Measurements from ENCODE around the gene MAGI1. TPM values are rescaled to one million over a fixed set of nuclear protein-coding genes. Genes with fewer than 3 reads are reported as not detected.

MAGI1 gene
- total and polyA plus RNA-seq, 7 experiments from 2014 or later: 0.39 TPM; not detected in 6

DNA sequence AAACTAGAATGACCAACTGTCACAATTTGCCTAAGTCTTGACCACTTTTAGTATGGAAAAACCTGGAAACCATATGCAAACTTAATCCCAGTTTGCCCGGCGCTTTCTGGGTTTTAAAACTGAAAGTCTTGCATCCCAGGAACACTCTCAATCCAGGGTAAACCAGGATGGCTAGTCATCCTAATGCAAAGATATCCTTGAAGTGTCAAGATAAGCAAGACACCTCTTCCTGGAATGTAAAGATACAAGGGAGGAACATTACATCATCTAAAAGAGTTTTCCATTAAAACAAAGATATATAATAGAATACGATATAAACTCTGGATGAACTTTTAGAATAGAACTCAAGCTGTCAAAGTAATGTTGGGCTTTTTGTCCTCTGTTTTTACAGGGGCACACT, 188.5 kb downstream of the MAGI1 start:
- no peaks in the 10 kb centered on the region for H3K9me3 ChIP-seq (ENCODE audit: control insufficient read depth in 2 of 3, low read length in 3 of 3)
- Mint-ChIP-seq H3K27ac (no peak overlapping the region), H3K27me3 (peaks cover 0 to 8% (median 0%) of the 10 kb centered on the region in 5 donors), H3K9me3 (peaks cover 0 to 15% (median 3%) of the 10 kb centered on the region in 11 donors), H3K4me1 (peaks cover 0 to 3% (median 0%) of the 10 kb centered on the region in 7 donors), H3K4me3 (no peak overlapping the region), H3K36me3 (no peaks in the 10 kb centered on the region)
- DNase-seq: no peak
- H3K4me1 ChIP-seq (ENCODE audit: control insufficient read depth in 2 of 2, insufficient read depth in 2 of 2, low read length in 2 of 2): no peaks in the 10 kb centered on the region
- no peak for ATAC-seq
- no peak overlapping the region for H3K27ac ChIP-seq (ENCODE audit: low read depth, low read length)
- POLR2A ChIA-PET: no interaction called here
- no peak overlapping the region for H3K4me3 ChIP-seq (ENCODE audit: low read length)
- intact Hi-C loops (cut with micrococcal nuclease): no loop called here
- no peaks in the 10 kb centered on the region for H3K36me3 ChIP-seq (ENCODE audit: control insufficient read depth in 2 of 3, insufficient read depth in 3 of 3, low read length in 3 of 3)
- CTCF ChIA-PET: interaction anchor here (0.6 kb wide), 1 partner anchor 11 kb away, joined by 5 read pairs; no protein-coding TSS in a partner anchor
- H3K27me3 ChIP-seq (ENCODE audit: control insufficient read depth in 2 of 2, insufficient read depth in 2 of 2, low read length in 2 of 2): no peaks in the 10 kb centered on the region

GRCh38 chr3:65848024-65848423, 190.7 kb downstream of the MAGI1 start:
- Mint-ChIP-seq H3K4me1 (no peaks in the 10 kb centered on the region), H3K9me3 (peaks cover 0 to 7% (median 1%) of the 10 kb centered on the region in 11 donors), H3K36me3 (peaks cover 0 to 4% (median 0%) of the 10 kb centered on the region in 5 donors), H3K27me3 (peaks cover 0 to 15% (median 6%) of the 10 kb centered on the region in 5 donors), H3K27ac (no peak overlapping the region), H3K4me3 (no peak overlapping the region)
- Histone ChIP-seq H3K27me3 (ENCODE audit: control insufficient read depth in 2 of 2, insufficient read depth in 2 of 2, low read length in 2 of 2) (no peaks in the 10 kb centered on the region), H3K27ac (ENCODE audit: low read depth, low read length) (no peak overlapping the region), H3K4me1 (ENCODE audit: control insufficient read depth in 2 of 2, insufficient read depth in 2 of 2, low read length in 2 of 2) (no peaks in the 10 kb centered on the region), H3K36me3 (ENCODE audit: control insufficient read depth in 2 of 3, insufficient read depth in 3 of 3, low read length in 3 of 3) (no peaks in the 10 kb centered on the region), H3K4me3 (ENCODE audit: low read length) (no peak overlapping the region), H3K9me3 (ENCODE audit: control insufficient read depth in 2 of 3, low read length in 3 of 3) (no peaks in the 10 kb centered on the region)
- intact Hi-C loops (cut with micrococcal nuclease): no loop called here
- ChIA-PET POLR2A (no interaction called here), CTCF (no interaction called here)
- ATAC-seq: no peak
- no peak for DNase-seq

DNA sequence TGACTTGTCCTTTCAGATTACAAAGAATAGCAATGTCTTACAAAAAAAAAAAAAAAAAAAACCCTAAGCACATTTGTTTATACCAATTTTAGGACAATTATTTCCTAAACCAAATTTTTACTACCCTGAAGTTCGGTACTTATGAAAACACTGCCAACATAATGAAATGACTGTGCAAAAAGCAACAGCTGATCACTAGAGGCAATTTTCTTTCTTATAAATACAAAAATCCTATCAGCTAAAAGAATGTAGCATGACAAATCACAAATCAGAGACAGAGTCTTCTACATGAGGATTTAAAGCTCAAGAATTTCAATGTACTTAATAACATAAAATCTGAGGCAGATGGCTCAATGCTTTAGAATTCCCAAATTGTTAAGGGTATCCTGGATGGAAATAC, 191.8 kb downstream of the MAGI1 start:
- H3K9me3 ChIP-seq (ENCODE audit: control insufficient read depth in 2 of 3, low read length in 3 of 3): no peaks in the 10 kb centered on the region
- CTCF ChIA-PET: interaction anchor here (0.5 kb wide), 1 partner anchor 12 kb away, joined by 3 read pairs; no protein-coding TSS in a partner anchor
- H3K36me3 ChIP-seq (ENCODE audit: control insufficient read depth in 2 of 3, insufficient read depth in 3 of 3, low read length in 3 of 3): no peaks in the 10 kb centered on the region
- H3K4me1 ChIP-seq (ENCODE audit: control insufficient read depth in 2 of 2, insufficient read depth in 2 of 2, low read length in 2 of 2): no peaks in the 10 kb centered on the region
- Mint-ChIP-seq H3K27ac (no peak overlapping the region), H3K4me1 (no peaks in the 10 kb centered on the region), H3K9me3 (peaks cover 0 to 9% (median 3%) of the 10 kb centered on the region in 11 donors), H3K4me3 (no peak overlapping the region), H3K27me3 (peaks cover 0 to 20% (median 10%) of the 10 kb centered on the region in 5 donors), H3K36me3 (peaks cover 0 to 4% (median 0%) of the 10 kb centered on the region in 5 donors)
- DNase-seq (no peak), ATAC-seq (no peak)
- POLR2A ChIA-PET: no interaction called here
- intact Hi-C loops (cut with micrococcal nuclease): no loop called here
- H3K4me3 ChIP-seq (ENCODE audit: low read length): no peak overlapping the region
- H3K27ac ChIP-seq (ENCODE audit: low read depth, low read length): no peak overlapping the region
- no peaks in the 10 kb centered on the region for H3K27me3 ChIP-seq (ENCODE audit: control insufficient read depth in 2 of 2, insufficient read depth in 2 of 2, low read length in 2 of 2)

GRCh38 chr3:65844370-65844769, 194.3 kb downstream of the MAGI1 start:
- H3K27ac ChIP-seq (ENCODE audit: low read depth, low read length): no peak overlapping the region
- Mint-ChIP-seq H3K4me3 (no peak overlapping the region), H3K27me3 (peaks cover 0 to 20% (median 10%) of the 10 kb centered on the region in 5 donors), H3K9me3 (peaks cover 0 to 6% (median 3%) of the 10 kb centered on the region in 11 donors), H3K4me1 (no peaks in the 10 kb centered on the region), H3K27ac (no peak overlapping the region), H3K36me3 (peaks cover 0 to 4% (median 0%) of the 10 kb centered on the region in 5 donors)
- H3K4me1 ChIP-seq (ENCODE audit: control insufficient read depth in 2 of 2, insufficient read depth in 2 of 2, low read length in 2 of 2): no peaks in the 10 kb centered on the region
- H3K36me3 ChIP-seq (ENCODE audit: control insufficient read depth in 2 of 3, insufficient read depth in 3 of 3, low read length in 3 of 3): no peaks in the 10 kb centered on the region
- H3K9me3 ChIP-seq (ENCODE audit: control insufficient read depth in 2 of 3, low read length in 3 of 3): no peaks in the 10 kb centered on the region
- DNase-seq (no peak), ATAC-seq (no peak)
- CTCF ChIA-PET: no interaction called here
- H3K4me3 ChIP-seq (ENCODE audit: low read length): no peak overlapping the region
- intact Hi-C loops (cut with micrococcal nuclease): no loop called here
- POLR2A ChIA-PET: no interaction called here
- H3K27me3 ChIP-seq (ENCODE audit: control insufficient read depth in 2 of 2, insufficient read depth in 2 of 2, low read length in 2 of 2): no peaks in the 10 kb centered on the region

GRCh38 chr3:65843732-65844131, 195.0 kb downstream of the MAGI1 start:
- Histone ChIP-seq H3K9me3 (ENCODE audit: control insufficient read depth in 2 of 3, low read length in 3 of 3) (no peaks in the 10 kb centered on the region), H3K27ac (ENCODE audit: low read depth, low read length) (no peak overlapping the region)
- CTCF ChIA-PET: no interaction called here

GRCh38 chr3:65837604-65838003, 201.1 kb downstream of the MAGI1 start:
- POLR2A ChIA-PET: no interaction called here

More at GRCh38 chr3:65843732-65844131, 195.0 kb downstream of the MAGI1 start:
- peaks cover 0 to 4% (median 0%) of the 10 kb centered on the region in 5 donors for H3K36me3 Mint-ChIP-seq
- peaks cover 0 to 6% (median 3%) of the 10 kb centered on the region in 11 donors for H3K9me3 Mint-ChIP-seq
- H3K27me3 Mint-ChIP-seq: peaks cover 0 to 20% (median 10%) of the 10 kb centered on the region in 5 donors
- intact Hi-C loops (cut with micrococcal nuclease): no loop called here
- Histone ChIP-seq H3K36me3 (ENCODE audit: control insufficient read depth in 2 of 3, insufficient read depth in 3 of 3, low read length in 3 of 3) (no peaks in the 10 kb centered on the region), H3K27me3 (ENCODE audit: control insufficient read depth in 2 of 2, insufficient read depth in 2 of 2, low read length in 2 of 2) (no peaks in the 10 kb centered on the region), H3K4me3 (ENCODE audit: low read length) (no peak overlapping the region), H3K4me1 (ENCODE audit: control insufficient read depth in 2 of 2, insufficient read depth in 2 of 2, low read length in 2 of 2) (no peaks in the 10 kb centered on the region)
- no peaks in the 10 kb centered on the region for H3K4me1 Mint-ChIP-seq
- POLR2A ChIA-PET: no interaction called here
- DNase-seq (no peak), ATAC-seq (no peak)
- H3K4me3 Mint-ChIP-seq: no peak overlapping the region
- H3K27ac Mint-ChIP-seq: no peak overlapping the region

DNA sequence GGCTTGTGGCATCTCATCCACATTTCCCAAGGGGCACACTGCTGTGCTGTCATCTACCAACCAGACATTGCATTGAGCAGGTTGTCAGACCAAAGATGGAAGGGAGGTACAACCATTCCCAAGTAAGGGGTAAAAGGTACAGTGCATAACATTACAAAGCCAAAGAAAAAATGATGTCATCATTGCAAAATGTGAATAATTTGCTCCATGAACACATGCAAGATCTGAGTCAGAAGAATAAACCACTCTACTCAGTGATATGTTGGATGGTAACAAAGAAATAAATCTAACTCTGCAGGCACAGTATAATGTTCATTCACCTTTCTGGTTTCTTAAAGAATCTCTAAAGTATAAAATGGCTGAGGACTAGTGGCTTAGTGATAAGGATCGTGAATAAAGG, 202.7 kb downstream of the MAGI1 start:
- H3K9me3 ChIP-seq (ENCODE audit: control insufficient read depth in 2 of 3, low read length in 3 of 3): no peaks in the 10 kb centered on the region
- ATAC-seq: no peak
- no peaks in the 10 kb centered on the region for H3K36me3 ChIP-seq (ENCODE audit: control insufficient read depth in 2 of 3, insufficient read depth in 3 of 3, low read length in 3 of 3)
- POLR2A ChIA-PET: no interaction called here
- no peak overlapping the region for H3K27ac ChIP-seq (ENCODE audit: low read depth, low read length)
- Mint-ChIP-seq H3K36me3 (no peaks in the 10 kb centered on the region), H3K27me3 (no peaks in the 10 kb centered on the region), H3K4me1 (no peaks in the 10 kb centered on the region), H3K27ac (no peak overlapping the region), H3K4me3 (no peak overlapping the region), H3K9me3 (peaks cover 0 to 13% (median 2%) of the 10 kb centered on the region in 11 donors)
- intact Hi-C loops (cut with micrococcal nuclease): no loop called here
- CTCF ChIA-PET: no interaction called here
- no peak for DNase-seq
- H3K4me3 ChIP-seq (ENCODE audit: low read length): no peak overlapping the region
- H3K27me3 ChIP-seq (ENCODE audit: control insufficient read depth in 2 of 2, insufficient read depth in 2 of 2, low read length in 2 of 2): no peaks in the 10 kb centered on the region
- no peaks in the 10 kb centered on the region for H3K4me1 ChIP-seq (ENCODE audit: control insufficient read depth in 2 of 2, insufficient read depth in 2 of 2, low read length in 2 of 2)

More at GRCh38 chr3:65837604-65838003, 201.1 kb downstream of the MAGI1 start:
- intact Hi-C loops (cut with micrococcal nuclease): no loop called here
- Mint-ChIP-seq H3K9me3 (peaks cover under 1 to 13% (median 4%) of the 10 kb centered on the region in 11 donors), H3K27me3 (peaks cover 0 to 2% (median under 1%) of the 10 kb centered on the region in 5 donors), H3K36me3 (no peaks in the 10 kb centered on the region), H3K4me3 (no peak overlapping the region), H3K27ac (no peak overlapping the region), H3K4me1 (no peaks in the 10 kb centered on the region)
- ATAC-seq: no peak
- H3K4me1 ChIP-seq (ENCODE audit: control insufficient read depth in 2 of 2, insufficient read depth in 2 of 2, low read length in 2 of 2): no peaks in the 10 kb centered on the region
- no peaks in the 10 kb centered on the region for H3K36me3 ChIP-seq (ENCODE audit: control insufficient read depth in 2 of 3, insufficient read depth in 3 of 3, low read length in 3 of 3)
- DNase-seq: no peak
- H3K9me3 ChIP-seq (ENCODE audit: control insufficient read depth in 2 of 3, low read length in 3 of 3): no peaks in the 10 kb centered on the region
- CTCF ChIA-PET: no interaction called here
- H3K4me3 ChIP-seq (ENCODE audit: low read length): no peak overlapping the region
- H3K27ac ChIP-seq (ENCODE audit: low read depth, low read length): no peak overlapping the region
- no peaks in the 10 kb centered on the region for H3K27me3 ChIP-seq (ENCODE audit: control insufficient read depth in 2 of 2, insufficient read depth in 2 of 2, low read length in 2 of 2)

Data from naive thymus-derived CD4-positive, alpha-beta T cell (primary cell).